ENCODE measurements around the gene ZNF883.
"Not testable (repeated sequence)": the region's sequence is repeated elsewhere in the genome, so short reads cannot be mapped to it uniquely, and the experiment has no call there.

The ZNF883 gene

DNA sequence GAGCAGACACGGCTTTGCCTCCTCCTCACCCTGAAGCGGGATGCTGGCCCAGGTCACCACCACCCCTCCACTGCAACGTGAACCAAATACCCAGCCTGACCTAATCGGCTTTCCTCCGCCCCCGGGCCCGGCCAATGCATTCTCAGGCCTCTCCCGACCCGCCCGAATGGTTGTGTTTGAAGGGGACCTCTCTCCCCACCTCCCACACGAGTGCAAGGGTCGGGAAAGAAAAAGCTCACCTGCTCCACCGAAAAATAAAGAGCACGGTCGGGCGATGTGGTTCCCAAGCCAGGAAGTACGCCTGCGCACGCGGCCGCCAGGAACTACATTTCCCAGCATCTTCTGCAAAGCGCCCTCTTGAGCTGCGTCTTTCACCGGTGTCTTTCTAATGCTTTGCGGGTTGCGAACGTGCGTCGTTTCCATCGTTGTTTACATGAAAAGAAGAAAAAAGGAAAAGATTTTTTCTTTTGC, at the start of gene ZNF883:
Gene ZNF883 (minus strand): TSS at position 282 of the 471 bp plus-strand sequence.
- peak; percentile 2 for DNase-seq

DNA sequence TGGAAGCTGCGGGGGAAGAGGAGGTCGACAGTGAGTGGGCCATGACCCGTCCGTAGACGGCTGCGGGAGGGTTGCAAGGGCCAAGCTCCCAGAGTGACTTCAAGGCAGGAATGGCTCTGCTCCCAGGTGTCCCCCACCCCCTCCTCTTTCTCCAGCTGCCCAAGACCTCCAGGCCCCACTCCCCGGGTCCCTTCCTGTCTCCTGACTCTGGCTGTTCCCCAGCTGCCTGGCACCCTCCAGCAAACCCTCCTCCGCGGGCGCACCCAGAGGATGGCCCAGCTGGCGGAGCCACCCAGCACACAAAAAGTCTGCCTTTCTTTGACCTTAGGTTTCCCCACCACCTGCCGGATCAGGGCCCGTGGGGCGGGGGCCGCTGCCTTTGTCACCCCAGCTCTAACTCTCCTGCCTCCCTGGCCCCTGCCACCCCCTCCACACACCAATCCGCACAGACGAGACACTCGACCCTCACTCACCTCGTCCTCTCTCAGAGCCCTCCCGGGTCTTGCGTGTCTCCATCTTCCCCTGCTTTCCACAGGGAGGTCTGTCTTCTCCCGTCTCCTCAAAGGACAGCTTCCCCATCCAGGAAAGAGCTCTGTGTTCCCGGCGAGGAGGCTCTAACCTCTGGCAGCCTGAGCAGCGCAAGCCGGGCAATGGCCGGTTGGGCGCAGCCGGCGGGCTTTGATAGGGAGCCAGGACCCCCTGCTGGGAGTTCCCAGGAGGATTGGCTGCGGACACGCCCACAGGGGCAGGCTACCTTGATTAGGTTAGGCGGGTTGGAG, 49.3 kb upstream of the ZNF883 start:
- DNase-seq = not testable (repeated sequence)

DNA sequence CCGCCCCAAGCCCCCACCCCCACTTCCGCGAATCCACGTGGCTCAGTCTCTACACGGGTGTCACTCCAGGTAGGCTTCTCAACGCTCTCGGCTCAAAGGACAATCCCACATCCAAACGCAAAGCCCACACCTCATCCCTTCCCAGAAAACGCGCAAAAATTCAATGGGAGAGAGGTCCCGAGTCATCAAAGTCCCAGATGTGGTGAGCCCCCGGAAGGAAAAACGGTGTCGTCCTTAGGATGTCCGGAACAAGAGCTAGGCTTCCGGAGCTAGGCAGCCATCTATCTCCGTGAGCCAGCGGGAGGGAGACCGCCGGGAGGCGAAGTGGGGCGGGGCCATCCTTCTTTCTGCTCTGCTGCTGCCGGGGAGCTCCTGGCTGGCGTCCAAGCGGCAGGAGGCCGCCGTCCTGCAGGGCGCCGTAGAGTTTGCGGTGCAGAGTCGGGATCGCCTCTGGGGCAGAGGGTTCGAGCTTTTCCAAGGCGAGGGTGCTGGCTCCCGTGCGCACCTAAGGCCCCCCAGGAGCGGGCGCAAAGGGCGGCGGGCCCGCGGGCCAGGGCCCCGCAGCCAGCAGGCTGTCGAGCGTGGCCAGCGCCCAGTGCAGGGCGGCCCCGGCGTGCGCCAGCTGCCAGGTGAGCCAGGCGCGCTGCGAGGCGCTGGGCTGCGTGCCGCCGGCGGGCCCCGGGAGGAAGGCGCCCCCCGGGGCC, 47.7 kb upstream of the ZNF883 start:
- DNase-seq = not testable (repeated sequence)

DNA sequence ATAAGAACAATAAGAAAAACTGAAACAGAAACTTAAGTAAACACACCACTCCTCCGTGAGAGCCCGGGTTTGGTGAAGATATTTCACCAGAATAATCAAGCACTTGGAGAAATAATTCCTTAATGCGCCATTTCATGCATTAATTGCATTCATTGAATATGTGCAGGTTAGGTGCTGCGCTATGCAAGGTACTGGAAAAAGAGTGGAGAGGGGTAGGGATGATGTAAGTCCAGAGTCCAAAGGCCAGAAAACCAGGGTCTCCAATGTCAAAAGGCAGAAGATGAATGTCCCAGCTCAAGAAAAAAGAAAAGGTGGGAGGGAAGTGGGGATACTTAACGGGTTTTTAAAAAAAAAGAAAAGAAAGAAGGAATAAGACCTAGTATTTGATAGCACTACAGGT, 45.2 kb upstream of the ZNF883 start:
- no peak for DNase-seq

DNA sequence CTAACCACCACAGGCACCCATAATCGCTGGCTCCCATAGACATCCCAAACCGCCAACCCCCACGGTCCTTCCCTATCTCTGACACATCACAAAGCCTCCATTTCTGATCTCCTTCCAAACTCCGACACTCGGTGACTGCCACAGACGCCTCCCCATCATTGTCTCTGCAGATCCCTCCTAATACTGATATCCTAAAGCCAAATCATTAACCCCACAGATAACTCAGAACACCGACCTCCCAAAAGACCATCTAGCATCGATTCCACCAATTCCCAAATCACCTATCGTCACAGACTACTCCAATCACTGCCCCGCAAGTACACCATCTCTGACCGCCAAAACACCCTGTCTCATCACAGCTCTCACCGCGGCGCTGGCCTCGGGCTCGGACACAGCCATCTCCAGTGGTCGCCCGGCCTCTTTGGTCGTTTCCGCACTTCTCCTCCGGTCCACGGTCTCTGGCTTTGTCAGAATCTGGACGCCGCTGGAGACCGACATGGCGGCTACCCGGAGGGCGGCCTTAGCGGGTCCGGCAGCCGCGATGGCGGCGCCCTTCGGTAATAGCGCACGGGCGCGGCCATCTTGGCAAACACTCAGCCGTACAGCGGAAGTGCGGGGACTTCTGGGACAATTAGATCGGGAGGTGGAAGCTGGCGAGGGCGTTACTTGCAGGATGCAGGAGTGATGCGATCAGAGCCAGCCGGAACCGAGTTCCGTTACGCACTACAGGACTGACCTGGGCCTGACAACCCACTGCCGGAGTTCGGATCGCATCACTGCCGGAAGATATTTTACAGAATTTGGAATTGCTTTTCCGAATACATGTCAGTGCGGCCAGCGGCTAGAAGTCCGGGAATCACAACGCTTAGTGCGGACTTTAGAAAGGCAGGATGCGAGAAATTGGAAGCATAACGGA, 44.5 kb upstream of the ZNF883 start, which contains the start of gene ZFP37:
Gene ZFP37 (minus strand): TSS at position 534 of the 916 bp plus-strand sequence. CDS start 36 bp downstream, at position 498.
- peak; percentile 74 for DNase-seq

DNA sequence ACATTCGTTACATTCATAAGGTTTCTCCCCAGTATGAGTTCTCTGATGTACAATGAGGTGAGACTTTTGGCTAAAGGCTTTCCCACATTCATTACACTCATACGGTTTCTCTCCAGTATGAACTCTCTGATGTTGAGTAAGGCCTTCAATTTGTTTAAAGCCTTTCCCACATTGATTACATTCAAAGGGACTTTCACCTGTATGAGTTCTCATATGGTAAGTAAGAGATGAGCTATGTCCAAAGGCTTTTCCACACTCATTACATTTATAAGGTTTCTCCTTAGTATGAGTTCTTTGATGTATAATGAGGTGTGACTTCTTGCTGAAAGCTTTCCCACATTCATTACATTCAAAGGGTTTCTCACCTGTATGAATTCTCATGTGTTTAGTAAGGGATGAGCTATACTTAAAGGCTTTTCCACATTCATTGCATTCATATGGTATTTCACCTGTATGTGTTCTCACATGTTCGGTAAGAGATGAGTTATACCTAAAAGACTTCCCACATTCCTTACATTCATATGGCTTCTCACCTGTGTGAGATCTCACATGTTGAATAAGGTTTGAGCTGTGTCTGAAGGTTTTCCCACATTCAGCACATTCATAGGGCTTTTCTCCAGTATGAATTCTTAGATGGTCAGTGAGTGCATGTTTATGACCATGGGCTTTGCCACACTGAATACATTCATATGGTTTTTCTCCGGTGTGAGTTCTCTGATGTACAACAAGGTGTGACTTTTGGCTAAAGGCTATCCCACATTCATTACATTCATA, 31.1 kb upstream of the ZNF883 start:
- no peak for DNase-seq

DNA sequence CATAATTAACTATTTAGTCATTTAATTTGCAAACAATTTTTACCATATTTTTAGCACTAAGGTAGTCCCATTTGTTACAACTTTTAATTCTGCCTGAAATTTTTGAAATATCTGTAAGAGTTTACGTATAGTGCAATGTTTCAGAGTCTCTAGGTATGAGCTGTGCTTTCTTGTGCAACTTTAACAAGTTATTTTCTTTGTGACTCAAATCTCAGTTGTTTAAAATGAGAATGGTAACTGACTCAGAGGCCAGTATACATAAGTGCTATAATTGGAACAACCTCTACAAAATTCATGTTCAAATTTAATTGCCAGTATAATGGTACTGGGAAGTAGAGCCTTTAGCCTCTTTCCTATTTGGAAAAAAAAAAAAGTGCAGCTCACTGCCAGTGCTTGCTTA, 14.2 kb upstream of the ZNF883 start:
- no peak for DNase-seq

DNA sequence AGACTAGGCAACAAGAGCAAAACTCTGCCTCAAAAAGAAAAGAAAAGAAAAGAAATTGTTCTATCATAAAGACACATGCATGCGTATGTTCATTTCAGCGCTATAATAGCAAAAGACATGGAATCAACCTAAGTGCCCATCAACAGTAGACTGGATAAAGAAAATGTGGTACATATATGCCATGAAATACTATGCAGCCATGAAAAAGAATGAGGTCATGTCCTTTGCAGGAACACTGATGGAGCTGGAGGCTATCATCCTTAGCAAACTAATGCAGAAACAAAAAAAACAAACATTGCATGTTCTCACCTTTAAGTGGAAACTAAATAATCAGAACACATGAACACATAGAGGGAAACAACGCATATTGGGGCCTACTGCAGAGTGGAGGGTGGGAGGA, 6.3 kb upstream of the ZNF883 start:
- no peak for DNase-seq

DNA sequence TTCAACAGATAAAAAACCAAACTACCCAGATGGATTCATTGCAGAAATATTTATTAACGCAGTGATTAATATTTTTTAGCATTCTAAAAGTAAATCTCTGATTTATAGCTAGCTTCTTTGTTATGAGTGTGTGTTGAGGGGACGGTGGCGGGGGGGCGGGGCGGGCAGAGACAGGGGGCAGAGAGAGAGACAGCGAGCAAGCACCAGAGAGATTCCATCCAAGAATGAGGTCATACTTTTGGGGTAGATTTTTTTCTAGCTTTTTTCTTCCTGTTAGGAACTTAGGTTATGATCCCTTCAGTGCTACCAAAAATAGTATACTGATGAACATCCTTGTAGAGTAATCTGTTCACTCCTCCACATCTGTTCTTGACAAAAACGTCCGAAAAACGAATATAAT, 500 bp upstream of the ZNF883 start:
- no peak for DNase-seq

DNA sequence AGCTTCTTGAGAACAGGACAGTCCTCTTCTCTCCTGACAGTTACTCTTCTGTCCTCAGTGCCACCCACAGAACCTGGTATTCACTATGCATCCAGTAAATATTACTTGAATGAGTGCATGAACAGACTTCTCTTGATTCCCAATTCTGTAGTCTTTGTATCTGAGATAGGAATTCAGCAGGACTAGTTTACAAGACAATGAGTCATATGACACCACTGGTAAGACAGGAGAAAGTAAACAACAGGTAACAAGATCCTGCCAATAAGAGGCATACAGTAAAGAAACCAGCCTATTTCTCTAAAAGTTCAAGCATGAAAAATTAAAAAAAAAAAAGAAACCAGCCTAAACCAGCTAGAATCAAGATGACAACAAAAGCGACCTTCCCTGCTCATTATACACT, 6.2 kb downstream of the ZNF883 start:
- DNase-seq = no peak

DNA sequence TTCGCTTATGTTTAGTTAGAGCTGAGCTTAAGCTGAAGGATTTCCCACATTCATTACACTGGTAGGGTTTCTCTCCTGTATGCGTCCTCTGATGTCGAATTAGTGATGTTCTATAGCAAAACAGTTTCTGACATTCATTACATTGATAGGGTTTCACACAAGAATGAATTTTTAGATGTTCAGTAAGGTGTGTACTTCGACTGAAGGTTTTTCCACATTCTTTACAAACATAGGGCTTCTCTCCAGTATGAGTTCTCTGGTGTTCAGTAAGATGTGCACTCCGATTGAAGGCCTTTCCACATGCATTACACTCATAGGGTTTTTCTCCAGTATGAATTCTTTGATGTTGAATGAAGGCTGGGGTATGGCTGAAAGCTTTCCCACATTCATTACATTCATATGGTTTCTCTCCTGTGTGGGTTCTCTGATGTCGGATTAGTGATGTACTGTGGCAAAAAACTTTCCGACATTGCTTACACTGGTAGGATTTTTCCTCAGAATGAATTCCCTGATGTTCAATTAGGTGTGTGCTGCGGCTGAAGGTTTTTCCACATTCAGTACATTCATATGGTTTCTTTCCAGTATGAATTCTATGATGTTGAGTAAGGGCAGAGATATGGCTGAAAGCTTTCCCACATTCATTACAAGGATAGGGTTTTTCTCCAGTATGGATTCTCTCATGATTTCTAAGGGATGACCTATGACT, 14.6 kb downstream of the ZNF883 start:
- DNase-seq = no peak

DNA sequence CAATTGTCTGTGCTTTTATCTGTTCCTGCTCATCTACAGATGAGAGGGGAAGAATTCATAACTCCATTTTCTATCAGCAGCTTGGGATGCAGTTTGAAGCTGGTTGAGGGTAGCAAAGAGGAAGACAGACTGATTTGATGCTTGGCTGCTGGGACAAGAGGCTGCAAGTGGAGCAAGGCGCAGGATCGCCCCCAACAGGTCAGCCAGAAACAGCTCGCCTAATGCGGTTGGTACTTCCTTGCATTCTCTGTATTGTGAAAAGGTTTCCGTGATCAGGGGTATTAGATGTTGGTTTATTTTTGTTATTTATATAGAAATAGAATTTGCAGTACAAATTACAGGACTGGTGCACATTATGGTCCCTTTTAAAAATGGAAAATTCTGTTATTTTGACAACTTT, 40.6 kb downstream of the ZNF883 start:
- no peak for DNase-seq

DNA sequence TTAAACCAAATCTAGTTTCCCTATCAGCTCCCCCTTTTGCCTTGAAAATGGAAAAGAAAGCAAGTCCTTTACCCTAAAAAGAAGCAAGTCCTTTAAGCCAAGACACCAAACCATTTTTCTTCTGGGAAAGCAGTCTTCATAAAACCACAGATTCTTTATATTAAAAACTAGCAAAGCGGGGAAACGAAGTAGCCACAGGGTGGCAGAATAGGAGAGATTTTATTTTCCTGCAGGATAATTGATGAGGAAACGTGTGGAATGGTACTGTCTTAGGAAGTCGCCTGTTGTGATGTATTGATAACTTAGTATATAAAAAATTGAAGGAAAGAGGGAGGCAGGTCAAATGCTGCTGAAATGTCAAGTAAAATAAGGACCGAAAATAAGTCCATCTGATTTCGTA, 41.1 kb downstream of the ZNF883 start:
- no peak for DNase-seq

DNA sequence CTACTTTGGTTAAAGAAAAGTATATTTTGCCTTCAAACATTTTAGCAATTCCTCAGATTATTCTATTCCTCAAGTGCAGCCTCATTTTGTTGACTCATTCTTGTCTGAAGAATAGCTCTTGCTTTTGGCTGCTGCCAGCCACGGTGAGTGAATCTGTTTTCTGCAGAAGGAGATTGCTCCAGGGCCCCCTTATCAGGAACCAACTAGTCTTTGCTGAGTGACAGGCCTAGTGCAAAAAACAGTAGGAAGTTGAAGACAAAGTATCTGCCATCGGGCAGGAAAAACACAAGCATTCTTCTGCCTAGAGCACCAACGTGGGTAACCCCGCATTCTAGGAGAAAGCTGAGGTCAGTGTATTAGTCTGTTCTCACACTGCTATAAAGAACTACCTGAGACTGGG, 42.3 kb downstream of the ZNF883 start:
- no peak for DNase-seq

DNA sequence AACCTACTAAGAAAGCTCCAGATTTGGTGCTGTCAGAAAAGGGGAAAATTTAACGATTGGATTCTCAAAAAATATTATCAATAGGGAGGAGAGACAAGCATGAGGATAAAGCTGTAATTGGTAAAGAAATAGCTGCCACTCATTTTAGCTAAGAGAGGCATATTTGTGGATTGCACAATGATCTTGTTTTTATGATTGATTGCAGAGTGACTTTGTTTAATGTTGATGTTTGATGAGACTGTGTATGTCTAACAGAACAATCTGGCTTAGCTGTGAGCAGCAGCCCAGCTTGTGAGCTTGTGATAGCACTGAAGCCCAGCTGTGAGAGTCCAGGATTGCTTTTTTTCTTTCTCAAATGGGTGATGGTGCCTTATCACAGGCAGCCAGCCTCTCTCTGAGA, 56.4 kb downstream of the ZNF883 start:
- no peak for DNase-seq

DNA sequence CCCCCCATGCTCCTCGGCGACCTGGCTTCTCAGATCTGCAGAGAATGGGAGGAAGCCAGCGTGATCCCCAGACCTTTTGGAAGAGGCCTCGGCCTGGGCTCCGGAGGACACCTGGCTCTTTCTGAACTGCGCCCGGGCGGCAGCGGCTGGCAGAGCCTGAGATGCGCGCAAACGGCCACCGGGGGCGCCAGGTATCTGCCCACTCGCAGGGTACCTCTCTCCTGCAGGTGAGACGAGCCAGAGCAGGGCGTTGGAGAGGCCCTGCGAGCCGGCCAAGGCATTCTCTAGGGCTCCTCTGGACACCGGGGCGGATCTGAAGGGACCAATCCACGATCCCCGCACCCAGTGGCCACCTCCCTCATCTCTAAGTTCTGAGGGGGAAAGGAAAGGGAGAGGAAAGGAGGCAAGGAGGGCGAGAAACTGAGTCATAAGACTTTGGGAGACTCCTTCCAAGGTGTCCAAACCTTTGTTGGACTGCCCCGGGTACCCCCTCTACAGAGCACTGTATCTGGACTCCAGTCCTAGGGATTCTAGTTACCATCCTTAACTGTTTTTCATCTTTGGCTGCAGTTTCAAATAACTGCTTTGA, 66.3 kb downstream of the ZNF883 start:
- no peak for DNase-seq

DNA sequence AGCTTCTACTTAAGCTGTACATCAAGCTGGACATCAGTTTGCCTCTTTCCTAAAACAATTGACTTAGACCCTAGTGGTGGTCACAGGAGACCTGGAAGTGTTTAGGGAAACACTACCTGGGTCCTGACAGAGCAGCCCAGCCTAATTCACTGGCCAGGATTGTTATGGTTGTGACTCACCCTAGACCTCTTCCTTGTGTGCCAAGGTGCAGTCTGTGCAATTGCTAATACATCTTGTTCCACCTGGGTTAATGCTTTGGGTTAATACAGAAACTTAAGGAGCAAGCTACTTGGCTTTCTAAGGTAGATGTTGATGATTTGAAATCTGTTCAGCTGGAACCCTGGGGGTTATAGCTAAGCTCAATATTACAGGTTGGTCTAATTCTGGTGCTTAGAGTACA, 72.6 kb downstream of the ZNF883 start:
- DNase-seq = no peak

DNA sequence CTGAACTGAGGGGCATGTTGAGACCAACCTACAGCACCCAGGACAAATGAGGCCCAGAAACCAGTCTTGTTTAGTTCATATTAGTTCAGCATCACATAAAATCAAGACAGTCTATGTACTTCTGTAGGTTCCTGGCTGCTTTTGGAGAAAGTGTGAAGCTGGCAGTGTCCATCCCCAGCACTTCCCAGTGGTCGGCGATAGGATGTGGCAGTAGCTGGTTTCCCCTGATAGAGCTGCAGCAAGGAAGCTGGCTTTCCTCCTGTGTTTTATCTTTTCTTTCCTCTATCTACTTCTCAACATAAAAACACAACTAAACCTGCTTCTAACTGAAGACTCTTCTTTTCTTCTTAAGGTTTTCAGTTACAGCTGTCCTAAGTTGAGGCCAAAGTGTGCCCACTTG, 78.3 kb downstream of the ZNF883 start:
- DNase-seq = no peak

DNA sequence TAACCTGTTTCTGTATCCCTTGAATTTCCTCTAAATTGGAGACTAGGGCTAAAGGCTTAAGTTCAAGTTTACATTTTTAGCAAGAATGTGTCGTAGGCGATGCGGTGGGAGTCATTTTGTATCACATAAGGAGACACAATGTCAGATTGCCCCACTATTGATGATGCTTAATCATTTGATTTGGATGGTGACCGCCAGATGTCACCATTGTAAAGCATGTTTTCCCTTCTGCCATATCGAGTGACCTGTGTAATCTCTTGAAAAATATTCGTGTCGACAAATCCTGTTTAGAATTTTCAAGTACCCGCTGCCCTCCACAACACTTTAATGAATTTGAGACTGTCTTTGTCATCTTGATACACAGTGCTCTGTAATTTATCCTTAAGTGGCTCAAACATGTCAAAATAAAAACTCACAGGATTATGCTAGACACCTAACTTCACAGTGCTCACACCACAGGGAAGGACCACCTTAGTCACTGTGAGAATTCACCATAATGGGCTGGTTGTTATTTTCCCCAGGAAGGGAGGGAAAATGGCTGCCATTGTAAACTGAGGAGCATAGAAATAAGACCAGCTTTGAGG, 86.8 kb downstream of the ZNF883 start:
- DNase-seq = no peak

DNA sequence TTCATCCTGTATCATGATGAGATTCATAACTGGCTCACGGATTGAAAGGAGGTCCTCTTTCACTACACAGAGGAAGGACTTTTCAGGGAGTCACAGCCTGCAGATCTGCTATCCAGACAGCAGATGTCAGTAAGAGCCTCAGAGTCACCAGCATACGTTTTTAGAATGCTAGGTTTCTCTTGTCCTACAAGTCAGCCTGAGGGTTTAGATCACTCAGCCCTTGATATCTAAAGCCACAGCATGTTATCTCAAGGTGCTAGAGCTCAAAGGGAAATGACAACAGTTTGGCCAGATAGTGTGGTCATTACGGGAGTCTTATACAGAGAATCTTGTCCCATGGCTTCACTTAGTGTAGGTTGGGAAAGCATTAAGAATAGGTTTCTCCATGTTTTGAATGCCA, 90.4 kb downstream of the ZNF883 start:
- no peak for DNase-seq

DNA sequence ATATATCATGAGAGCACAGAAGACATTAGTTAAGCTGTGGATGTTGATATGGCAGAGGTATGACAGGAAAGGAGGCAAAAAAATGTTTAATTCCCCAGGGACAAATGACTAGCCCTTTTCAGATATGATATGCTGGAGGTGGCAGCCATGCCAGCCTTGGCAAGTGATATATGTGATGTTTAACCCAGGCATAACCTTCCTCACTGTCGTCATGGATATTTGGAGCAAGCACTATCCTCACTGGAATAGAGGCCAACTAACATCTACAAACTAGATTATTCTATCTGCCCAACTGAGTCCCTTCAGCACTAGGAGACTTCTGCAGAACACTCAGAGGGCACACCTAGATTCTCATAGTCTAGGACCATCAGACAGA, 94.0 kb downstream of the ZNF883 start:
- no peak for DNase-seq
